Measurements from ENCODE around the gene STIM1. TPM values are rescaled to one million over a fixed set of nuclear protein-coding genes. Genes with fewer than 3 reads are reported as not detected.

STIM1 gene
- total and polyA plus RNA-seq, 7 donors: 5.3 to 44.8 (median 29.3) TPM

DNA sequence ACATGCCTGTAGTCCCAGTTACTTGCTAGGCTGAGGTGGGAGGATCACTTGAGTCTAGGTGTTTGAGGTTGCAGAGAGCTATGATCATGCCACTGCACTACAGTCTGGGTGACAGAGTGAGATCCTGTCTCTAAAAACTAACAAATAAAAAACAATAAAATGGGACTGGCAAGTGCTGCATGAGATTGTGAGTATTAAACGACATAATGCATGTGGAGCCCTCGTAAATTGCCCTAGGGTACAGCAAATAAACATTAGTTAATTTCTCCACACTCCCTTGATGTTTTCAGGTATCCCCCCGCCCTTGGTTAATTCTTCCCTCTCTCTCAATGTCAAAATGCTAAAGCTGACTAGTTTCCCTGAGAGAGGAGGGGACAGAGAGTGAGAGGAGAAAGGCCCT, 9.8 kb upstream of the STIM1 start:
- H3K36me3 ChIP-seq: no peaks in the 10 kb centered on the region
- no peaks in the 10 kb centered on the region for H3K9me3 ChIP-seq
- whole genome bisulfite sequencing, 2 donors: 47 to 78% methylated on average over 3 of the region's 3 CpGs
- no peaks in the 10 kb centered on the region for H3K27me3 ChIP-seq
- DNase-seq: no peak
- TF ChIP-seq EP300 (IDR thresholded peaks at IDR 0.05) (no peak), POLR2A (IDR thresholded peaks at IDR 0.05) (no peak), POLR2AphosphoS5 (IDR thresholded peaks at IDR 0.05) (no peak)
- TF ChIP-seq, protein P1, sequence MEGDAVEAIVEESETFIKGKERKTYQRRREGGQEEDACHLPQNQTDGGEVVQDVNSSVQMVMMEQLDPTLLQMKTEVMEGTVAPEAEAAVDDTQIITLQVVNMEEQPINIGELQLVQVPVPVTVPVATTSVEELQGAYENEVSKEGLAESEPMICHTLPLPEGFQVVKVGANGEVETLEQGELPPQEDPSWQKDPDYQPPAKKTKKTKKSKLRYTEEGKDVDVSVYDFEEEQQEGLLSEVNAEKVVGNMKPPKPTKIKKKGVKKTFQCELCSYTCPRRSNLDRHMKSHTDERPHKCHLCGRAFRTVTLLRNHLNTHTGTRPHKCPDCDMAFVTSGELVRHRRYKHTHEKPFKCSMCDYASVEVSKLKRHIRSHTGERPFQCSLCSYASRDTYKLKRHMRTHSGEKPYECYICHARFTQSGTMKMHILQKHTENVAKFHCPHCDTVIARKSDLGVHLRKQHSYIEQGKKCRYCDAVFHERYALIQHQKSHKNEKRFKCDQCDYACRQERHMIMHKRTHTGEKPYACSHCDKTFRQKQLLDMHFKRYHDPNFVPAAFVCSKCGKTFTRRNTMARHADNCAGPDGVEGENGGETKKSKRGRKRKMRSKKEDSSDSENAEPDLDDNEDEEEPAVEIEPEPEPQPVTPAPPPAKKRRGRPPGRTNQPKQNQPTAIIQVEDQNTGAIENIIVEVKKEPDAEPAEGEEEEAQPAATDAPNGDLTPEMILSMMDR (IDR thresholded peaks at IDR 0.05): no peak
- H3K27ac ChIP-seq: no peak overlapping the region
- peaks cover 0 to 8% (median 3%) of the 10 kb centered on the region in 4 donors for H3K4me1 ChIP-seq
- intact Hi-C loops (cut with DNase I): no loop called here
- no peak overlapping the region for H3K4me3 ChIP-seq

DNA sequence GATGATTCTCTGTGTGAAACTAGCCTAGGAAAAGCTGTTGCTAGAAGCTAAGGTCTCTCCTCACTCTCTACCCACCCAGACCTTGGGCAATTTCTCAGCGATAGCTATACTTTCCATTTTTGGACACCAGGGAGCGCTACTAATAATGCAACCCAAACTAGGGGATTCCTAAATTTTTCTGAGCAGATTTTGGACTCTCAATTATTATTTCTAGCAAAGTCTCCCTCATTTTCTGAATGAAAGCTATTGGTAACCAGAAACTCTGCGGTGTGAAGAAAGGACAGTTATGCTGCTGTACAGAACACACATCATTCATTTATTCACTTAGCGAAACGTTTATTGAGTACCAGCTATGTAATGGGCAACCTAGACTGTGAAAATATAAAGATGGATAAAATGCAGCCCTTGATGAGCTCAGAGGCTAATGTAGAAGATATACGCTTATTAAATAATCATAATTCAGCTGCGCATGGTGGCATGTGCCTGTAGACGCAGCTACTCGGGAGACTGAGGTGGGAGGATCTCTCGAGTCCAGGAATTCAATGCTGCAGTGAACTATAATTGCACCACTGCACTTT, 6.1 kb upstream of the STIM1 start:
- H3K9me3 ChIP-seq: no peaks in the 10 kb centered on the region
- no peak overlapping the region for H3K27ac ChIP-seq
- H3K27me3 ChIP-seq: no peaks in the 10 kb centered on the region
- DNase-seq: no peak
- intact Hi-C loops (cut with DNase I): no loop called here
- H3K4me1 ChIP-seq: peaks cover 0 to 4% (median 2%) of the 10 kb centered on the region in 4 donors
- no peaks in the 10 kb centered on the region for H3K36me3 ChIP-seq
- no peak overlapping the region for H3K4me3 ChIP-seq
- 66 to 69% methylated on average over 10 of the region's 10 CpGs for WGBS, 2 donors
- TF ChIP-seq POLR2A (IDR thresholded peaks at IDR 0.05): no peak
- TF ChIP-seq, protein P1 (IDR thresholded peaks at IDR 0.05): peak; percentile 50 to 68 (median 58)

DNA sequence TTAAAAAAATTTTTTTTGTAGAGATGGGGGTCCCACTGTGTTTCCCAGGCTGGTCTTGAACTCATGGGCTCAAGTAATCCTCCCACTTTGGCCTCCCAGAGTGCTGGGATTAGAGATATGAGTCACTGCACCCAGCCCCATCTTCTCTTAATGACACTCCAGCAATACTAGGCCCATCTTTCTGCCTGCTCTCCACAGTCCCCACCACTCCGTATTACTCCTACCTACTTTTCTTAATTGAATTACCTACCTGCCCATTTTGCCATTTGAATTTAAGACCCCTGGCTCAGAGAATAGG, 2.0 kb upstream of the STIM1 start:
- Histone ChIP-seq H3K4me1 (peaks cover 0 to 33% (median 29%) of the 10 kb centered on the region in 4 donors), H3K9me3 (no peaks in the 10 kb centered on the region), H3K27me3 (no peaks in the 10 kb centered on the region), H3K4me3 (no peak overlapping the region), H3K27ac (no peak overlapping the region), H3K36me3 (no peaks in the 10 kb centered on the region)
- 95 to 97% methylated on average over 1 of the region's 1 CpG for WGBS, 2 donors
- intact Hi-C loops (cut with DNase I): no loop called here
- no peak for DNase-seq
- no peak for TF ChIP-seq POLR2AphosphoS5 (IDR thresholded peaks at IDR 0.05)
- TF ChIP-seq, protein P1 (IDR thresholded peaks at IDR 0.05): no peak

DNA sequence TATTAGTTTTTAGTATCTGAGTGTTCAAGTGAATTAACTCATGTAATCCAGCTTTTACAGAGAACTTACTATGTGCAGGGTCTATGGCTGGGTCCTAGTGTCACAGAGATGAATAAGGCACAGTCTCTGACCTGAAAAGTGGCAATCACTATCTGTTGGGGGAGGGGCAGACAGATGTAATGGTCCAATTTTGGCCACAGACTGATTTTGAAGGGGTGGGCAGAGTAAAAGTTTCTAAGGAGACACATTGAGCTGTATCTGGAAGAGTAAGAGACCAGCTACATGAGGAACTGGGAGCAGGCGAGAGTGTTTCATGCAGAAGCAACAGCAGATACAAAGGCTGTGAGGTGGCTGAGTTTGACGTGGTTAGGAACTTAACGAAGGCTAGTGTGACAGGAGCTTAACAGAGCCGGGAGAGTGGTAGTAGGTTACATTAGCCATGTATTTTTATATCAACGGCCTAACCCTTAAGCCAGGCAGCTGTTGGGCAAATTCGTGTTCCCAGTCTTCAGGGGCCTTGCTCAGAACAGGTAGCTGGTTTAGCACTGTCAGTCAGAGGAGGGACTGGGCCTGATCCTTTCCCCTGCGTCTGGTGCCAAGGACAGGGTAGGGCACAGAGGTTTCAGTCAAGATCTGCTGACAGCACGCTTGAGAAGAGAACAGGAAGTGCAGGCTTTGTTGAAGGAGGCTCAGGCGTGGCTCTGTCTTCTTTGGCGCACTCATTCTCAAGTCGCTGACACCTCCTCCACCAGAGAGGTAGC, 1.4 kb upstream of the STIM1 start:
- 49 to 59% methylated on average over 11 of the region's 11 CpGs for WGBS, 2 donors
- Histone ChIP-seq H3K27me3 (no peaks in the 10 kb centered on the region), H3K9me3 (no peaks in the 10 kb centered on the region), H3K4me1 (peaks cover 0 to 39% (median 35%) of the 10 kb centered on the region in 4 donors), H3K4me3 (peak overlapping the region in 1 of 4 donors; percentile 90), H3K27ac (peak overlapping the region; percentile 91 to 100 (median 99)), H3K36me3 (no peaks in the 10 kb centered on the region)
- intact Hi-C loops (cut with DNase I): no loop called here
- TF ChIP-seq POLR2A (IDR thresholded peaks at IDR 0.05): no peak
- TF ChIP-seq, protein P1 (IDR thresholded peaks at IDR 0.05): no peak
- no peak for TF ChIP-seq POLR2AphosphoS5 (IDR thresholded peaks at IDR 0.05)
- TF ChIP-seq EP300 (IDR thresholded peaks at IDR 0.05): no peak
- peak; percentile 75 for DNase-seq

DNA sequence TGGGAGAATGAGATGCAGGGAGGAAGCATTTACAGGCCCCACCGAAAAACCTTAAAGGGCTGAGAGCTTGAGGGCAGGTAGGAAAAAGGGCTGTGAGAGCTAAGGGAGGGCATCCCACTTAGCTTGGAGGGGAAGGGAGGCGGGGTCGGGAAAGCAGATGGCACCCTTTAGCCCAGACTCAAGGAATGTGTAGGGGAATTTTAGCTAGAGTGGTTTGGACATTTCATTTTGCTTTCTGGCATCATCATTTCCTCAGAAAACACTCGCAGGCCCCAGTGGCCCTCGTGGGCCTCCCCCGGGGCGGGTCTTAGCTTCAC, 846 bp upstream of the STIM1 start:
- Histone ChIP-seq H3K4me3 (peak overlapping the region in 3 of 4 donors; percentile 83 to 94 (median 90)), H3K27ac (peak overlapping the region; percentile 91 to 100 (median 99)), H3K4me1 (peaks cover 0 to 45% (median 41%) of the 10 kb centered on the region in 4 donors), H3K27me3 (no peaks in the 10 kb centered on the region), H3K36me3 (no peaks in the 10 kb centered on the region), H3K9me3 (no peaks in the 10 kb centered on the region)
- DNase-seq: no peak
- intact Hi-C loops (cut with DNase I): no loop called here
- 17 to 19% methylated on average over 7 of the region's 7 CpGs for WGBS, 2 donors
- no peak for TF ChIP-seq POLR2AphosphoS5 (IDR thresholded peaks at IDR 0.05)
- TF ChIP-seq EP300 (IDR thresholded peaks at IDR 0.05): no peak
- TF ChIP-seq POLR2A (IDR thresholded peaks at IDR 0.05): no peak
- TF ChIP-seq, protein P1 (IDR thresholded peaks at IDR 0.05): no peak

Measured in sigmoid colon (tissue), 7 donors.